Smooth muscle cell (in vitro differentiated cells): Measurements from ENCODE around the gene JAGN1. TPM values are rescaled to one million over a fixed set of nuclear protein-coding genes. Genes with fewer than 3 reads are reported as not detected.

Experiments used
- DNase-seq: peaks from one replicate; lab custom pipeline; 2025; ENCODE audit not compliant: unreplicated experiment; lab: John Stamatoyannopoulos, UW
- H2AFZ ChIP-seq: fragments of 200-600 bp; sonication (generic); 2 replicates; pipeline ENCODE4 v1.6.0; 2016; ENCODE audit warnings: antibody characterized with exemption, low read depth, mild to moderate bottlenecking
- H3F3A ChIP-seq: fragments of 200-600 bp; sonication (generic); 2 replicates; pipeline ENCODE4 v1.6.0; 2017; ENCODE audit warnings: antibody characterized with exemption, low read depth
- H3K27ac ChIP-seq: fragments of 200-600 bp; sonication (generic); 2 replicates; pipeline ENCODE4 v1.5.1; 2016; ENCODE audit warnings: low read depth, mild to moderate bottlenecking
- H3K27me3 ChIP-seq: fragments of 200-600 bp; sonication (generic); 2 replicates; pipeline ENCODE4 v1.6.1; 2016; ENCODE audit warnings: low read depth, mild to moderate bottlenecking
- H3K36me3 ChIP-seq: fragments of 200-600 bp; sonication (generic); 2 replicates; pipeline ENCODE4 v1.5.1; 2016; ENCODE audit warnings: low read depth
- H3K4me1 ChIP-seq: fragments of 200-600 bp; sonication (generic); 2 replicates; pipeline ENCODE4 v1.5.1; 2016; ENCODE audit warnings: low read depth
- H3K4me2 ChIP-seq: fragments of 200-600 bp; sonication (generic); 2 replicates; pipeline ENCODE4 v1.6.0; 2016; ENCODE audit warnings: mild to moderate bottlenecking
- H3K4me3 ChIP-seq: fragments of 200-600 bp; sonication (generic); 2 replicates; pipeline ENCODE4 v1.5.1; 2016; ENCODE audit warnings: mild to moderate bottlenecking
- H3K79me2 ChIP-seq: fragments of 200-600 bp; sonication (generic); 2 replicates; pipeline ENCODE4 v1.6.0; 2016; ENCODE audit warnings: low read depth, mild to moderate bottlenecking
- H3K9ac ChIP-seq: fragments of 200-600 bp; sonication (generic); 2 replicates; pipeline ENCODE4 v1.6.0; 2016; ENCODE audit warnings: low read depth
- H3K9me3 ChIP-seq: fragments of 200-600 bp; sonication (generic); replicated peaks from 2 replicates; pipeline ENCODE4 v1.5.1; 2016; ENCODE audit warnings: low read depth
- H4K20me1 ChIP-seq: fragments of 200-600 bp; sonication (generic); 2 replicates; pipeline ENCODE4 v1.6.0; 2016; ENCODE audit warnings: low read depth
- WGBS: methylation state at CpG from one replicate; pipeline ENCODE4 v1.1.7; 2016; ENCODE audit warnings: low lambda C conversion rate; 5-methylcytosine and 5-hydroxymethylcytosine counted together
- polyA plus RNA-seq: library from polyadenylated mRNA; unstranded; fragments of >200 nt; fragmentation: Nextera tagmentation; extraction: Ambion mirVana; gene quantifications from 2 replicates; pipeline ENCODE4 v1.2.1, GENCODE V29; 2016
- total RNA-seq: library from RNA; depleted of rRNA; stranded (reverse); fragments of >200 nt; gene quantifications from 2 replicates; pipeline ENCODE4 v1.2.3, GENCODE V29; 2014
- TF ChIP-seq, protein P1 (sequence below): fragments of 200-600 bp; sonication (generic); IDR thresholded peaks from 2 replicates; pipeline ENCODE4 v1.5.1; 2017; ENCODE audit warnings: borderline replicate concordance, mild to moderate bottlenecking, antibody characterized with exemption; ENCODE audit not compliant: insufficient read depth, poor library complexity, severe bottlenecking

Gene JAGN1
- total and polyA plus RNA-seq, 2 experiments from 2014 or later = 36.8 to 37.3 TPM

DNA sequence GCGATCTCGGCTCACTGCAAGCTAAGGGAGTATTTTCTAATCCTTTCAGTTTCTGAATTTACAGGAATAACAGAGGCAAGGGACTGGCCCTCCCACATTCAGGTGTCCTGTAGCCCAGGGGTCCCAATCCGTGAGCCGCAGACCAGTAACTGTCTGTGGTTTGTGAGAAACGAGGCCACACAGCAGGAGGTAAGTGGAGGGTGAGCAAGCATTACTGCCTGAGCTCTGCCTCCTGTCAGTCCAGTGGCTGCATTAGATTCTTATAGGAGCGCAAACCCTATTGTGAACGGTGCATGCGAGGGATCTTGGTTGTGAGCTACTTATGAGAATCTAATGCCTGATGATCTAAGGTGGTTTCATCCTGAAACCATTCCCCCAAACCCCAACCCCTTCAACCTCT, 21.5 kb downstream of the JAGN1 start:
- Histone ChIP-seq H3K4me2 (no peak overlapping the region), H3K4me1 (peaks cover 16% of the 10 kb centered on the region), H2AFZ (no peak overlapping the region), H3K27me3 (no peaks in the 10 kb centered on the region), H3K27ac (no peak overlapping the region), H3F3A (no peaks in the 10 kb centered on the region), H3K9me3 (no peaks in the 10 kb centered on the region), H3K79me2 (no peaks in the 10 kb centered on the region), H3K9ac (no peak overlapping the region), H4K20me1 (no peaks in the 10 kb centered on the region), H3K4me3 (no peak overlapping the region), H3K36me3 (no peaks in the 10 kb centered on the region)
- no peak for DNase-seq
- WGBS = 84% methylated on average over 8 of the region's 8 CpGs
- TF ChIP-seq, protein P1, sequence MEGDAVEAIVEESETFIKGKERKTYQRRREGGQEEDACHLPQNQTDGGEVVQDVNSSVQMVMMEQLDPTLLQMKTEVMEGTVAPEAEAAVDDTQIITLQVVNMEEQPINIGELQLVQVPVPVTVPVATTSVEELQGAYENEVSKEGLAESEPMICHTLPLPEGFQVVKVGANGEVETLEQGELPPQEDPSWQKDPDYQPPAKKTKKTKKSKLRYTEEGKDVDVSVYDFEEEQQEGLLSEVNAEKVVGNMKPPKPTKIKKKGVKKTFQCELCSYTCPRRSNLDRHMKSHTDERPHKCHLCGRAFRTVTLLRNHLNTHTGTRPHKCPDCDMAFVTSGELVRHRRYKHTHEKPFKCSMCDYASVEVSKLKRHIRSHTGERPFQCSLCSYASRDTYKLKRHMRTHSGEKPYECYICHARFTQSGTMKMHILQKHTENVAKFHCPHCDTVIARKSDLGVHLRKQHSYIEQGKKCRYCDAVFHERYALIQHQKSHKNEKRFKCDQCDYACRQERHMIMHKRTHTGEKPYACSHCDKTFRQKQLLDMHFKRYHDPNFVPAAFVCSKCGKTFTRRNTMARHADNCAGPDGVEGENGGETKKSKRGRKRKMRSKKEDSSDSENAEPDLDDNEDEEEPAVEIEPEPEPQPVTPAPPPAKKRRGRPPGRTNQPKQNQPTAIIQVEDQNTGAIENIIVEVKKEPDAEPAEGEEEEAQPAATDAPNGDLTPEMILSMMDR = no peak

DNA sequence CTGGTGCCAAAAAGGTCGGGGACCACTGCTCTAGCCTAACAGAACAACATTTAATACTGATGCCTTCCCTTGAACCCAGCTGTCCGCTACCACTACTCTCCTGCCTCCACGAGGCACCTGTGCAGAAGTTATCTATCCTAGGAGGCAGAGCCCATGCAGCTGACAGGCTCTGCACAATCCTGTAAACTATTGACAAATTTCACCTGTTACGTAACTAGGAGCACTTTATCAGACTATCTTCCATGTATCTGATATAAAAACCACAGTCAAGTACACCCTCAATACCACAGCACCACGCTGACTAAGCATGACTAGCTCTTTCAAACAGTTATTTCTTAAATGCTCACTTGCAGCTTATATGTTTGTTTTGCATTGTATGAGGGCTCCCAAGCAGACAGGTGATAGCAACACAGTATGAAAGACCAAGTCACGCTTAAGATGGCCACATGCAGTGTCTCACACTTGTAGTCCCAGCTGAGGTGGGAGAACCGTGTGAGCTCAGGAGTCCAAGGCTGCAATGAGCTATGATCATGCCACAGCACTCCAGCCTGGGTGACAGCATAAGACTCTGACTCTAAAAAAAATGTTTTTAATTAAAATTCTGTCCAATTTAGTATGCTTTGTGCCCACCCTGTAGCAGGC, 22.0 kb downstream of the JAGN1 start:
- WGBS = 92% methylated on average over 7 of the region's 7 CpGs
- Histone ChIP-seq H3K4me2 (no peak overlapping the region), H3K4me3 (no peak overlapping the region), H3K9ac (no peak overlapping the region), H3F3A (no peaks in the 10 kb centered on the region), H3K9me3 (no peaks in the 10 kb centered on the region), H3K79me2 (no peaks in the 10 kb centered on the region), H3K4me1 (peaks cover 16% of the 10 kb centered on the region), H3K36me3 (no peaks in the 10 kb centered on the region), H2AFZ (no peak overlapping the region), H3K27me3 (no peaks in the 10 kb centered on the region), H4K20me1 (no peaks in the 10 kb centered on the region), H3K27ac (no peak overlapping the region)
- TF ChIP-seq, protein P1 = no peak
- DNase-seq = no peak

DNA sequence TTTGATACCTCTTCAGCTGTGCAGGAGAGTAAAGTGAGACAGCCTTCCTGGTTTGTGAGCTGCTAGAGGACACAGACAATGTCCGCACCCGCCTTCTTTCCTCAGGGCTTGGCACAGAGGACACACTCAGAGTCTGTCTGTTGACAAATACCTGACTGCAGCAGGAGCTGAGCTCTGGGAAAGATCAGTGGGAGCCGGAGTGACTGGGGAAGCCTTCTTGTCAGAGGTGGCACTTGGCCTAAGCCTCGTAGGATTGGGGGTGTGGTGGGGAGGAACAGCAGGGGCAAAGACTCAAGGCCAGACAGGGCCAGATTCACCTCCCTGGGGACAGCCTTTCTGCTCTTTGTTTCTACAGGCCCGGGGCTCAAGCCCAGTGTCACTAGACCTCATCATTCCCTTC, 23.2 kb downstream of the JAGN1 start:
- Histone ChIP-seq H3K27me3 (no peaks in the 10 kb centered on the region), H3K4me3 (no peak overlapping the region), H3K4me2 (no peak overlapping the region), H3K27ac (no peak overlapping the region), H3K9ac (no peak overlapping the region), H4K20me1 (no peaks in the 10 kb centered on the region), H3K36me3 (no peaks in the 10 kb centered on the region), H3F3A (no peaks in the 10 kb centered on the region), H3K79me2 (no peaks in the 10 kb centered on the region), H2AFZ (no peak overlapping the region), H3K4me1 (peaks cover 16% of the 10 kb centered on the region), H3K9me3 (no peaks in the 10 kb centered on the region)
- TF ChIP-seq, protein P1 = no peak
- DNase-seq = no peak
- 95% methylated on average over 5 of the region's 5 CpGs for WGBS

DNA sequence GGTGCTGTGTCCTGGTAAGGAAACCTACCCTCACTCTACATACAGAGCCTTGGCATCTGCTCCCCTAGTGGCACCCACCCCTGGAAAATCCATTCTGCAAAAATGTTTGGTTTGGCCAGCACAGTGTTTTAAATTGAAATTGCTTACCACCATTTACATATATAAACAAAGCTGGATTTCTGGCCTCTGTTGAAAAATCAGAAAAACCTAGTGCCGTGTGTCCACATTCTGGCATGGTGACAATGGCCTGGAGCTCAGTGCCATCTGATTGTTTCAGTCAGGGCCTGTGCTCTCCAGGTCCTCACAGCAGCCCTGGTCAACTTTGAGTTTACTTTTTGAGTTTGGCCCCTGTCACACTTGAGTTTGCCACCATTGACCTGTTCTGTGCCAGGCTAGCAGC, 23.6 kb downstream of the JAGN1 start:
- Histone ChIP-seq H3K4me3 (no peak overlapping the region), H3K27ac (no peak overlapping the region), H2AFZ (no peak overlapping the region), H3K4me1 (peaks cover 16% of the 10 kb centered on the region), H3K79me2 (no peaks in the 10 kb centered on the region), H3K9me3 (no peaks in the 10 kb centered on the region), H3F3A (no peaks in the 10 kb centered on the region), H4K20me1 (no peaks in the 10 kb centered on the region), H3K27me3 (no peaks in the 10 kb centered on the region), H3K9ac (no peak overlapping the region), H3K36me3 (no peaks in the 10 kb centered on the region), H3K4me2 (no peak overlapping the region)
- no peak for DNase-seq
- 88% methylated on average over 1 of the region's 1 CpG for WGBS
- TF ChIP-seq, protein P1 = no peak
